HPDE6-E6E7 (cell line): ENCODE data around the gene THAP11.

Experiments used
- DNase-seq: peaks from one replicate; pipeline ENCODE4 v3.0.0; 2011; ENCODE audit warnings: missing footprints; ENCODE audit errors: extremely low spot score

THAP11 gene

GRCh38 chr16:67841816-67842508 lies at the start of gene THAP11:
Gene THAP11 (plus strand): TSS chr16:67842320. CDS start chr16:67842555, 235 bp downstream.
- peak; percentile 95 for DNase-seq

- DNase-seq = no peak
These were observed 45.9 kb upstream of the THAP11 start for GRCh38 chr16:67796099-67796718.

DNA sequence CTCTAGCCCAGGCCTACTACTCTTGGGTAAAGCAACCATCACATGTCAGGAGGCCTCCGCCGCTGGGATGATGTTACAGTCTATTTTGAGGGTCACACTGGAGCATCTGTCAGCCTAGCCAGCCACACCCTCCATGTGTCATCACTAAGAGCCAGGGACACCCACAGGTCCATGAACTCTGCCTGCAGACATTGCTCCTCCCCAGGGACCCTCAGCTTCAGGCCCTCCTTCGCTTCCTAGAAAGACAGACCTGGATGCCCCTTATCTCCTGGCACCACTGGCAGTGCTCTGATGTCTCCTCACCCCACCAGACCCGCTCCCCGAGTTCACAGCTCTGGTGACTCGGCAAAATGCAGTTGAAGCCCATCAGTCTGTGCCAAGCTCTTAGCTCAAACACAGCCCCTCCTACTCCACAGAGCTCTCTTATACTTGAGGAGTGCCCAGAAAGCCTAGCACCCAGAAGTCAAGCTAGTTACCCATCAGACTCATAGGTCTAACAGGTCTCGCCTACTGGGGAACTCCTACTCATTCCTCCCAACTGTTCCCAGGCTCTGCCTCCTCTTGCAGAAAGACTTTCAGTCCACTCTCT lies 41.7 kb upstream of the THAP11 start:
- no peak for DNase-seq

DNA sequence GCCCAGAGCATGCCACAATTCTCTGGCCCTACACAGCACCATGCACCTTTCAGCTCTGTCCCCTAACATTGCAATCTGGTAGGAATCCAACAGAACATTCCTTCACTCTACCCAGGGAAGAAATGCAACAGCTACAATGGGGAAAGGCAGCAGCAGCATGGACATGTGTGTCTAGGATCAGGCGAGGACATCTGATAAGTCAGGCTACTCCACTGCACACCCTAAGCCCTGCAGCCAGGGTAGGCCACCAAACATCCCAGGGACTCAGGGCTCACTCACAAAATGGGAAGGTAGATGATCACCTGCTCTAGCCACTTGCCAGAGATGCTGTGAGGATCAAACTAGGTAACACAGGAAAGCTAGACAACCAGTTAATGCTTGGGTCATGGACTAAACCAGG lies 40.9 kb upstream of the THAP11 start:
- no peak for DNase-seq

GRCh38 chr16:67801883-67802282 lies 40.2 kb upstream of the THAP11 start:
- DNase-seq = no peak

GRCh38 chr16:67803894-67804293 lies 38.2 kb upstream of the THAP11 start:
- no peak for DNase-seq

- no peak for DNase-seq
These were observed 37.1 kb upstream of the THAP11 start for GRCh38 chr16:67804853-67805542.

- no peak for DNase-seq
These were observed 36.2 kb upstream of the THAP11 start for GRCh38 chr16:67805718-67806427.

GRCh38 chr16:67806428-67807147 lies 35.5 kb upstream of the THAP11 start, which contains the start of the genes RANBP10 and TSNAXIP1:
Gene RANBP10 (minus strand): TSS chr16:67806560. CDS start chr16:67806536, 24 bp downstream.
Gene TSNAXIP1 (plus strand): TSS chr16:67806889. CDS start chr16:67807150, 261 bp downstream.
- DNase-seq = peak; percentile 98

GRCh38 chr16:67807148-67807682 lies 34.9 kb upstream of the THAP11 start:
- no peak for DNase-seq

- DNase-seq = no peak
These were observed 30.2 kb upstream of the THAP11 start for GRCh38 chr16:67811899-67812298.

- DNase-seq = no peak
These were observed 27.6 kb upstream of the THAP11 start for GRCh38 chr16:67814567-67814966.

GRCh38 chr16:67820608-67821259 lies 21.4 kb upstream of the THAP11 start:
- DNase-seq = no peak

- DNase-seq = no peak
These were observed 19.6 kb upstream of the THAP11 start for GRCh38 chr16:67822511-67822910.

- DNase-seq = no peak
These were observed 17.0 kb upstream of the THAP11 start for GRCh38 chr16:67825119-67825518.

- DNase-seq = no peak
These were observed 16.2 kb upstream of the THAP11 start for GRCh38 chr16:67825906-67826305.

DNA sequence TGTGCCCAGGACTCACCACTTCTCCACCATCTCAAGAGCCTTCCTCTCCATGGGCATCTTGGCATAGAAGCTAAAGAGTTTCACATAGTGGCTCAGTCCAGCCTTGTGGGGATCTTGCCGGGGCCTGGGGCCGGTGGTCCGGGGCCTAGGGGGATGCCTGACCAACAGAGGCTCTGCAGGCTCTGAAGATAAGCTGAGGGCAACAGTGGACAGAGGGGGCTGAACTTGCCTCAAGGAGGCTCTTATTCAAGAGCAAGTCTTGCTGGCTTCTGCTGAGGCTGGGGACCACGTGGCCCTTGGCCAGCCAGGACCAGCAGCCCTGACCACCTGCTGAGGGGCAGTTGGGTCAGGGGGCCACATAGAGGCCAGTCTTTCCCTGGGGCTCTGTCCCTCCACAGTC lies 13.5 kb upstream of the THAP11 start:
- DNase-seq = no peak

DNA sequence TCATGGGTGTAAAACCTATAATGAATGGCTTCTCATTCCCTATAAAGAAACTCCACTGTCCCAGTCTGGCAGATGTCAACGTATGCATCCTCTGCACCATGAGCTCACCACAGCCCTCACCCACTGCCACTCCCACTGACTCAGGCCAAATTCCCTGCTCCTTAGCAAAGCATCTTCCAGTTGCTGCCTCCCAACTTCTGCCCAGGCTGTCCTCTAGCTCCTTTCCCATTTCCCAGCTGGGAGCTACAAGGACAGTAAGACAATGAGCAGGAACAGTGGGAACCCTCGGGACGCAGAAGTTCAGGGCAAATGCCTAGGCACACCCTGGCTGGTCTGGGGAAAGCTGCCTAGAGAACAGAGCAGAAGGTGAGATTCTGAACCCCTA lies 9.1 kb upstream of the THAP11 start:
- DNase-seq = no peak

DNA sequence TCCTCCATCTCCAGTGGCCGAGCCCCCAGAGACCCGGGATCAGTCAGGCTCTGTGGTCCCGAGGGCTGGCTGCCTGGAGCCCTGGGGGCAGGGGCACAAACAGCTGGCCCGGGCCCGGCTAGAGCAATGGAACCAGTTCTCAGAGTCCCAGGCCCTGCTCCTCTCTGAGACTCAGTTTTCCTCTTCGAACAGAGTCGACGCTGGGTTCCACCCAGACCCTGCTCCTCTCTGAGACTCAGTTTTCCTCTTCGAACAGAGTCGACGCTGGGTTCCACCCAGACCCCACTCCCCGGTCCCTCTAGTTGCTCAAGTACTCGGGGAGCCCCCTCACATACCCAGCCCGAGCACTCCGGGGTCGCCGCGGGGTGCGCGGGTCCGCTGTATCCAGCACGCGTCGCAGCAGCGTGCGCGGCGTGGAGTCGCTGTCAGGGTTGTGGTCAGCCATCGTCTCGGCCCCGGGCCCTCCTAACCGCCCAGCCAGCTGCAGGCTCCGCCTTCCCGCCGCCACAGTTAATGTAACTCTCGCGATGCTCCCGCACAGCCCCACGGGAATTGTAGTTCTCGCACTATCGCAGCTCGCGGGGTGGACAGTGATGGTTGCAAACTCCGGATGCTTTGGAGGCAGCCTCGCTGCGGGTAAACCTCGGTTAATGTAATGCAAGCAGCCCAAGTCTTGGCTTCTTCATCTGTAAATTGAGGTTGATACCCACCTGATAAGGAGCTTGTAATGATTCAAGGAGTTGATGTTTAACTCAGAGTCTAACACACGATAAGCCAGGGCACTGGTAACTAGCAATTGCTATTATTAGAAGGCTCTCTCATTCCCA lies 8.5 kb upstream of the THAP11 start:
- DNase-seq = peak; percentile 99
